Mammary epithelial cell (primary cell): Measurements from ENCODE around the gene CTIF.

Experiments used
- EZH2 ChIP-seq: IDR thresholded peaks from 2 replicates; pipeline ENCODE4 v1.6.1; 2012; ENCODE audit warnings: low read length, inconsistent platforms, borderline replicate concordance
- TF ChIP-seq, protein P1 (sequence below), 2 donors: IDR thresholded peaks in 1 of 2; conservative IDR thresholded peaks in 1 of 2; 2 replicates each; pipeline ENCODE4 v1.5.1; 2011 to 2012; ENCODE audit warnings: inconsistent platforms in 2 of 2, low read length in 2 of 2, mild to moderate bottlenecking in 2 of 2, control low read depth in 1 of 2, low read depth in 1 of 2; ENCODE audit not compliant: insufficient read depth in 1 of 2; ENCODE audit errors: extremely low read depth in 1 of 2

DNA sequence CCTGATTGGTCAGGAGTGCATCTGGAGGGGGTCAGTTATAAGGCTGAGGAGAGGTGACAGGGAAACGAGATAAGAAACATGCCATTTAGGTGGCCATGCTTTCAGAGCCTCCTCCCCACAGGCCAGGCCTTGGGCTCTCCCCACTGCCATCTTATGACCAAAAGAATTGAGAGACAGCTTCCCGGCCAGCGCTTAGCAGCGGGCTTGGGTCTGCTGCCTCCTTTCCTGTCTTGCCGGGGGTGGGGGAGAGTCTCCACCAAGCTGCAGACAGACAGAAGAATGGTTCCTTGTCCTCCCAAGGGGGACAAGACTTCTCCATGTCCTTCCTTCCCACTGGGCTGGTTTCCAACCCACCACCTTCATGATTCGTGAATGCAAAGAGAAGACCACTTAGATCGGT is 240.6 kb downstream of the CTIF start:
- TF ChIP-seq, protein P1, sequence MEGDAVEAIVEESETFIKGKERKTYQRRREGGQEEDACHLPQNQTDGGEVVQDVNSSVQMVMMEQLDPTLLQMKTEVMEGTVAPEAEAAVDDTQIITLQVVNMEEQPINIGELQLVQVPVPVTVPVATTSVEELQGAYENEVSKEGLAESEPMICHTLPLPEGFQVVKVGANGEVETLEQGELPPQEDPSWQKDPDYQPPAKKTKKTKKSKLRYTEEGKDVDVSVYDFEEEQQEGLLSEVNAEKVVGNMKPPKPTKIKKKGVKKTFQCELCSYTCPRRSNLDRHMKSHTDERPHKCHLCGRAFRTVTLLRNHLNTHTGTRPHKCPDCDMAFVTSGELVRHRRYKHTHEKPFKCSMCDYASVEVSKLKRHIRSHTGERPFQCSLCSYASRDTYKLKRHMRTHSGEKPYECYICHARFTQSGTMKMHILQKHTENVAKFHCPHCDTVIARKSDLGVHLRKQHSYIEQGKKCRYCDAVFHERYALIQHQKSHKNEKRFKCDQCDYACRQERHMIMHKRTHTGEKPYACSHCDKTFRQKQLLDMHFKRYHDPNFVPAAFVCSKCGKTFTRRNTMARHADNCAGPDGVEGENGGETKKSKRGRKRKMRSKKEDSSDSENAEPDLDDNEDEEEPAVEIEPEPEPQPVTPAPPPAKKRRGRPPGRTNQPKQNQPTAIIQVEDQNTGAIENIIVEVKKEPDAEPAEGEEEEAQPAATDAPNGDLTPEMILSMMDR (conservative IDR thresholded peaks at IDR 0.05 in 1 of 2, IDR thresholded peaks at IDR 0.05 in 1 of 2; ENCODE audit: extremely low read depth in 1 of 2, insufficient read depth in 1 of 2, low read depth in 1 of 2, low read length in 2 of 2): no peak
- TF ChIP-seq EZH2: no peak
